Gastroesophageal sphincter (tissue), 3 donors: ENCODE measurements around the gene HES3.

Experiments
- CTCF ChIP-seq, 4 experiments: fragments of 200-600 bp in 2 of 4; fragments of 450-650 bp in 2 of 4; sonication (generic) in 1 of 4; IDR thresholded peaks; one replicate each; pipeline ENCODE4 v1.5.1; 2017 to 2019; ENCODE audit warnings: antibody characterized with exemption in 4 of 4, mild to moderate bottlenecking in 2 of 4, moderate library complexity in 2 of 4
- POLR2A ChIP-seq, 2 donors: fragments of 450-650 bp; IDR thresholded peaks; one replicate each; pipeline ENCODE4 v1.6.1; 2017; ENCODE audit warnings: antibody characterized with exemption in 2 of 2, mild to moderate bottlenecking in 2 of 2, moderate library complexity in 1 of 2
- POLR2AphosphoS5 ChIP-seq: sonication (generic); formaldehyde crosslinking; IDR thresholded peaks from one replicate; pipeline ENCODE4 v1.6.1; 2017; ENCODE audit warnings: antibody characterized with exemption

- TF ChIP-seq CTCF (IDR thresholded peaks at IDR 0.05) (no peak), POLR2A (IDR thresholded peaks at IDR 0.05) (no peak), POLR2AphosphoS5 (no peak)
Observed at GRCh38 chr1:6288026-6288425, 44.0 kb downstream of the HES3 start.
